HG03108 (cell line): ENCODE measurements around the gene NRG2.

ENCODE experiments used
- ATAC-seq: cut with Tn5 transposase; IDR thresholded peaks from one replicate; pipeline ENCODE4 v1.9.1; 2021; ENCODE audit warnings: moderate library complexity; ENCODE audit not compliant: unreplicated experiment

Gene NRG2

DNA sequence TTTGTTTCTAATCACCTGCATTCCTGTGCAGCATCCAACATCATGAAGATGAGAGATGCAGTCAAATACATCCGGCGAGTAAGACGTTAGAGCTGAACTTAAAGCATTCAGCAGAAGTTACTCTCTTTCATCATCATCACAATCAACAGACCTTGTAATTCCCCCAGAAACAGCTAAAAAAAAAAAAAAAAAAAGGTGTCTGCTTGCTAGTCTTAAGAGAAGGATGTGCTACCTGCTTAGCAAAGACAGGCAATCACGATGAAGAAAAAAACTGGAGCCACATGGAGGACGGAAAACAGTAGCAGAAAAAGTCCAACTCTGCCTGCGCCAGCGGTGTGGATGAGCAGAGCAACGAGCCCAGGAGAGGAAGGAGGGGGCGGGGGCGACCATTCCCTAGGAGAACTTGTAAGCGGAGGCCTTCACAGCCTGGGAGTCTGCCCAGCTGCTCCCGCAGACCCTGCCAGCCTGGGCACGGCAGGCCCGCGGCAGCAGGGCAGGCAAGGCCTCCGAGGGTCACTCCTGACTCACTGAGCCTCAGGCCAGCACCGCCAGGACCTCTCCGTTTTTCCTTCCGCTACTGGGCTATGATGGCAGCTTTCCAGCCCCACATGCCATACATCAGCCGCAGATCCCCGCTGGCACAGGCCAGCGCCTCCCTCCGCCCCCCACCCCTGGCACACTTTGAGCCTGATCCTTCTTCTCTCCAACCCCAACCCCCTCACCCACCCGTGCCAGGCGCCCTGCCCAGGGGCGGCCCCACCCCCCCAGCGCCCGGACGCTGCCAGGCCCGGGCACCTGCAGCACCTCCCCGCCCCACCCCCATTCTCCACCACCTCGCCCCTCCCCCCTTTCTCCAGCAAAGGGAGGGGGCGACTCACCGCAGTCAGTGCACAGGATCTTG, 1.4 kb downstream of the NRG2 start:
- no peak for ATAC-seq

DNA sequence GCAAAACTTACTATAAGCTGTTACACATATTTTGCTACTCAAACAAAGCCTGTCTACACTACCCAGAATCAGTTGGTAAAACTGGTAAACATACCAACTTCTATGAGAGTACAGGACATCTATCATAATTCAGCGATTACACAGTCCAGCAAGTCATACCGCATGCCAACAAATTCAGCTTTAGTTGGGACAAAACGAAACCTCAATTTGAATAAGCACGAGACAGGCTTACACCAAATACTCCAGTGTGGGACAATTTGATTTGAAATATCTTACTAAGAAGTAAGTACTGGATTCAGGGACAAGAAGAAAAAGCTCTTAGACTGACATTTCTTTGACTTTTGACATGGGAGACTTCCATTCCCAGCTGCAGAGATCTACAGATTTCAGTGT, 2.0 kb downstream of the NRG2 start:
- no peak for ATAC-seq

DNA sequence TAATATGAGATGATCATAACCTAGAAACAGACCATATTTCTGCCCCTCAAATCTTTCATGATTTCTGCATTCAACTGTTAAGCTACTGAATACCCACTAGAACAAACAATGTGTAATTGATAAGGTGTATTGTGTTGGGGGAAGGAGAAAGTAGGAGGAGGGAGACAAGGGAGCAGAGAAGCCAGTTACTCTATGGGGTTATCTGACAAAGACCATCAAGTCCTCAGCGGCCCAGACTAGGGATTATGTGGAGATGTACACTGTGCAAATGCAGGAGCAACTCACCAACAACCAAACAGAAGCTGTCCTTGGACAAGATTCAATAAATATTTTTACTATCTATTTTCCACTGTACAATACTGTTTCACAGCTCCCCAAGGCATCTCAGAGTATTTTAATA, 2.7 kb downstream of the NRG2 start:
- ATAC-seq: no peak

DNA sequence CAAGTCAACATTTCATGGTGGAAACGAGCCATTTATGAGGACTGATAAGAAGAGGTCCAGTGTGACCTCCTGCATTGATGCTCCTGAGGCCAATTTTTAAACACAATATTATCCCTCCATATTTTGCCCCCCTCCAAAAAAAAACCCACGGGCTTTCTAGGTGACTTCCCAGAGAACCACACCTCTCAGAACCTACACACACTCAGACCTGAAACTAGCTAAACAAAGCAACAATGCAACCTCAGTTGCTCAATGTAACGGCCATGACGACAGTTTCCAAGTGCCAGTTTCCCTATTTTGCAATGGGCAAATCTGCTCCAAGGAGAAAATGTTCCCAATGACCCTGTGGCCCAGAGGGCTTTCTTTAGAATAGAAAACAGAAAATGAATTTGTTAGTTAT, 3.5 kb downstream of the NRG2 start:
- ATAC-seq: no peak

DNA sequence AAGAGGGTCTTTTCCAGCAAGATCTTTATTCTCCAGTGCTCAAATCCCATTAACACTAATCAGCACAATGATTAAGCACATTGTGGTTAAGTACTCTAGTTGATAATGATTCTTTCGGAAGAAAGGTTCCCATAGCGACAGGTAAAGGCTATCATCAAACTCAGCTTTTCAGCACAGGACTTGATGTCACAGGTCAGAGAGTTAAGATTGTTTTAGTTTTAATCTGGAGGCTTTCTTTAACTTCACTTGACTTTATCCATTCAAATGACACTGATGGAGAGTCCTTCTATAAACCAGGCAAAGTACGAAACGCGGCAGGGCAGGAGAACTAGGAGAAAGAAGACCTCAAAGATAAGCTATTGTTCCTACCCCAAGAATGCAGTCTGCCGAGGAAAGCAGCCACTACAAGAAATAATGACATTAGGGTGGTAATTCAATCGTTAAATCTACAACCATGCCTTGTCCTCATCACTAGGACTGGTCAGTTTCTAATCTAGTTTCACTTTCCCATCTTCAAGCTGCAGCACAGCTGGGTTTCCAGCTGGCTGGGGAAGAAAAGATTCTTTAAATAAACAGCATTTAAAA, 4.6 kb downstream of the NRG2 start:
- no peak for ATAC-seq

DNA sequence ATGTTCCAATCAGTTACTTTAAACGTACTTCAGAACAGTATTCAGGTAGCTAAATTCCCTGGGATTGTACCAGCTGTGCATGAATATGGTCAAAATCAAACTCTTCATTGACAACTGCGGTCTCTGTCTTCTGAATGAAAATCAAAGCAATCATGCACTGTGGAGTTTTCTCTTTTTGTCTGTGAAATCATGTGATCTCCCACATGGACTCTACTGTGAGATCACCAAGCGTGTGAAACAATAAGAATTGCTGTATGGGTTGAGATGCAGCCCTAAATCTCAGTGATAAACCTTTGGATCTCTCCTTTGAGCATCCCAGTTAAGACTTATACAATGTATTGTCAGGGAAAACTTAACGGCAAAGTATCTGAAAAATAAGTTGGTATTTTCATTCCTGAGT, 6.1 kb downstream of the NRG2 start:
- ATAC-seq: no peak

DNA sequence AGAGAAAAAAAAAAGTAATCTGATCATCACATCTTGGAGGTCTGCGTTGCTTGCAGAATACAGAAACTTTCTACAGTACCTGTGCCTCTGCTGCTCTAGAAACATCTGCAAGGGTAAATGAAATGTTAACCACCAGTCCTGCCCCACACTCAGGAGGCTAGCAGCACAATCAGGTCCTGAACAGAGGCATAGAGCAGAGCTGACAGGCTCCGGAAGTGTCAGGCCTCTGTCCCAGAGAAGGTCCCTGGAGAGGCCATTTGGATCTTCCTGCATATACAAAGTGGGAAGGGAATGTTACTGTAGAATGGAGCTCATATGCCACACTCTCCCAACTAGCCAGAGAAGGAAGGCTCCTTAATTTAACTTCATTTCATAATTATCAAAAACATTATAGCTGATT, 7.2 kb downstream of the NRG2 start:
- ATAC-seq: no peak

DNA sequence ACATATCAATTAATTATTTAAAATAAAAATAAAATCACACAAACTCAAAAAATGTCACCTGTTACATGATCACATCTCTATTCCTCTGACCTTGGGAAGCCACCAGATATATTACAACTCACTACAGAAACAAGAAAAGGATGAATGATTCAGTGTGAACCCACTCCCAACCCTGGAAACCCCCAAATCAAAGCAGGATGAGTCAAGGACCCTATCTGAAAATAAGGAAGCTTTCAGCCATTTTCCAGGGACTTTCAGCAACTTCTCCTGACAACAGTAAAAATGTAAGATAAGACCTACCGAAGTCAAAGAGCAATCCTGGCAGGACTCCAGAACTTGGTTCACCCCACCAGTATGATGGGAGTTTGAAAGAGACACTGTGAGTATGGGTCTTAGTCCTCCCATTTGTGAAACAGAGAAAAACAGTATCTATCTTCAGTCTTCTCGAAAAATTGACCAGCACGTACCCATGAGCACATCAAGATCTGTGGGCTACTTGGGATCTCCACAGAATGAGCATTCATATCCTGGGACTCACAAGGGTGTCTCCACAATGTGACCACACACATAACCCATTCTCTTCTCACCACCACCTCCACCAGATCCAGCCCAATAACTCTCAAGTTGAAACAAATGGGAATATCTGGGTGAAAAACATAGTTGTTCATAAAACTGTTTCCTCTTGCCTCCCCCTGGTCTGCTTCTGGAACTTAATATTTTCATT, 9.9 kb downstream of the NRG2 start:
- ATAC-seq: no peak

DNA sequence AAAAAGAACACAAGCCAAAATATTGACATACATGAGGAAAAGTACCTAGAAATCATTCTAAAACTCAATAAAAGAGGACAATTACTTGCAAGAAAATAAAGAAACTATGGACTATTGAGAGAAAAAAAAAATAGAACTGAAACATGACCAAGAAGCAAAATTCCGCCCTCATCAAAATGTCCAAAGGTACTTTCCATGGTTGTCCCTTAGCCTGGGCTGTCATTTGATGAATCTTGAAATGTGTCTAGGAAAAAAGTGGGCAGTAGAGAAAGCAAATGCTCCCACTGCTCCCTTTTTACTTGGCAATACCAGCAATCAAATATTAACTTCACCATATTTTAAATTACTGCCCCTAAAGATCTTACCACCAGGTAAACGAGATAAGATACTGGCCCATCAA, 10.8 kb downstream of the NRG2 start:
- ATAC-seq: no peak

DNA sequence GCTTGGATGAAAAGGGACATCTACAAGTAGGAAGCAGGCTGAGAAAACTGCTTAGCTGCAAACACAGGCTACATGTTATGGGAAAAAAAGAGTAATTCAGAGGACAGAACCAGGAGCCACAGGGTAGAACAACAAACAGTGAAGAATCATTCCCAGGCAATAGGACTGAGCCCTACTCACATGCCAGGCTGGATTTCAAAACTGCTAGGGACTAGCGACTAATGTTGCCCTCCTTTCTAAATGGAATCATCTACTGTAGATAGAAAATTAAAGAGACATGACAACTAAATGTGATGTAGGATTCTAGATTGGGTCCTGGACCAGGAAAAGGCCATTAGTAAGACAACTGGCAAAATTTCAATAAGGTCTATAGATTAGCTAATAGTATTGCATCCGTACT, 15.3 kb downstream of the NRG2 start:
- ATAC-seq: no peak

DNA sequence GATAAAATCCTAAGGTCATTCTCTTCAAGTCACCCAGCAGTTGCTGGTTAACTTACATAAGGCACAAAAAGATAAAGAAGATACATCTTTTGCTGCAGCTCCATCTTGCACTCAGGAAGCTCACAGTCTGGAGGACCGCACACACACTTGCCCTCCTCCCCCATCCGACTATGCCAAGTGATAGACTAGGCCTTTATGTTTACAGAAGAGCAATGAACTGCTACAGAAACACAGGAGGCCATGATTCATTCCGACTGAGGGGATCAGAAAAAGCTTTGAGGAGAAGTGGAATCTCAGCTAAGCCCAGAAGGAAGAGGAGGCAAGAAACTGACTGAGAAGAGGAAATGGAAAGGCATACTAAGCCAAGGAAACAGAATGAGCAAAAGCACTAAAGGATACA, 17.4 kb downstream of the NRG2 start:
- ATAC-seq: no peak

DNA sequence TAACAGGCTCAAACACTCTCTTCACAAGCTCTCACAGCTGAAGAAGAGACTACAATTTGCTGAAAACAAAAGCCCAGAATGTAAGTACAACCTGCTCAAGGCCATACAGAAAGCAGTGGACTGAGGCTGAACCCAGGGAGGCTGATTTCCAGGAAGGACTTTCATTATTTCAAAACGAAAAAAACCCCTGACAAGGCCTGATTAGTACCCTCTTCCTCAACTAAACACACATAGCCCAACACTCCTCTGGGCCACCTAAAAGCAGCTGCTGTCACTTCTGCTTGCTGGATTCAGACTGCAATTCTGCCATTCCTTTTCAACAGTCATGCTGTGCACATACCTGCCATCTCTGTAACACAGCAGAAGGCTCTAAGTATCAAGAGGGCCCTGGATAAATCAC, 18.2 kb downstream of the NRG2 start:
- ATAC-seq: no peak

DNA sequence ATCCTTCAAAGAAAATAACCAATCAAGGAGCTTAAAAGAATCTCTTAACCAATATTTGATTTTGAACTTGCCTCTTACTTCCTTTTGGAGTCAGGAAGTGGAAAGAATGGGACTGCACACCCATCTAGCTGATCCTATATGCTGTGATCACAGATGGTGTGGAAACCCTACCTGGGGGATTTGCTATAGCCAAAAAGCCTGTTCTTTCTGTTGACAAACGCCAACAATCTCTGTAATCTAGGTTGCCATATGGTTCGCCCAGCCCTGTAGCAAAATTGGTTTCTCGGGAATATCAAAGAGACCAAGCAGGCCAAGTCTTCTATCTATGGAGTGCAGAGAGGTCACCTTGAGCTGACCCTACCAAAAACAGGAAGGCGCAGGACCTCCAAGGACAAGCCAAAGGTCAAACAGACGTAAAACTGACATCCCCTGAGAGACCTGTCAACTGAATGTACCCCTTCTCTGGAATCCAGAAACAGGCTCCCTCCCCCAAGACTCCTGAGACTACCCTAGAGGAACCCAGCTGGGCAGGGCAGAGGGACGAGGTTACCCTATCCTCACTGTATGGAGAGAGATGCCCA, 19.4 kb downstream of the NRG2 start:
- ATAC-seq: no peak

DNA sequence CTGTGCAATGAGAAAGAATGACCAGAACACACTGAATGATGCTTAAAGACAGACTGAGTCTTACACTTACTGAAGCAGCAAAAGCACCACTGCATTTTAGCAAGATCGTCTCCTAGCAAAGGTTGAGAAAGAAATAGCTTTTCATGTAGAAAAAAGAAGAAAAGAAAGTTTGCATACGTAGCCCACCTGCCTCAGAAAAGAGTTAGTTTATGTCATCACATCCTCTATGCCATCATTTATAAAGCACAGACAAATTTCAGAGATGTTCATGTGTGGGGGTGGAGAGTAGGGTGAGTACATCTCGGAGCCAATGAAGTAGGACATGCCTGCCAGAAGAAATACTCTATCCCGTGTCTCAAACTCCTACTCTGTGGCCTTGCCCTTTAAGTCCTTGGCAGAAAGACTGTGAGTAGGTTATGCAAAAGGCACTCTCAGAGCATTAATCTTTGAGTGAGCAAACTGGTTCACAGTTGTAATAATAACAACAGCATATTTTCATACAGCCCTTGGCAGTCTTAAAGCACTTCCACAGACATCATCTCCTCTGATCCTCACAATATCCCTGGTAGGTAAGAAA, 22.4 kb downstream of the NRG2 start:
- no peak for ATAC-seq

DNA sequence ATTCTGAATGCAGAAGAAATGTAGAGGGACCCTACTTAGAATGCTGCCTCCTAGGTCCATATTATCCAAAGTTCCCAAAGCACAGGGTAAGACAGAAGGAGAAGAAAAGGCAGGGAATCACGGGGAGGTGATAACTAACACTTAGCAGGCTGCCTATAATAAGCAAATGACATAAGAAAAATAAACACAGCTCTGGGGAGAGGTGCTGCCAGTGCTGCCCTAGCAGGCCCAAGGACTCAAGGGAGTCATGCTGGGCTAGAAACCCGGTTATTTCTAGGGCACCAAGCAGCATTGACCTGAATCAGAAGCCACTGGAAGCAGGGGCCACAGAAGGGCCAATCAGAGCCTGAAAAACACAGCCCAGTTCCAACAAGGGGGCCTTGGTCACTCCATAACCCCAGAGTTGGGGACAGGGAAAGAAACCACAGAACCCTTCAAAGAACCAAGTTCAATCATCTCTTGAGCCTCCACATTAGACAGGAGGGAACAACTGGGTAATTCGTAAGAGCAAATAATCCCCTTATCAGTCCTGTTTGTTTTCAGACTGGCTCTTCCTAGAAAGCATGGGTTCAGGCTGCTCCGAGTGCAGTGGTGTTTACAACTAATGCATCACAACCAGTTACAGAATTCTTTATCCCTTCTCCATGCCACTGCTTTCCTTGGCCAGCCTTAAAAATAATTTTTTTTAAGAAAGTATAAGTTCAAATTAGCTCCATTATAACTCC, 24.0 kb downstream of the NRG2 start:
- ATAC-seq: no peak

DNA sequence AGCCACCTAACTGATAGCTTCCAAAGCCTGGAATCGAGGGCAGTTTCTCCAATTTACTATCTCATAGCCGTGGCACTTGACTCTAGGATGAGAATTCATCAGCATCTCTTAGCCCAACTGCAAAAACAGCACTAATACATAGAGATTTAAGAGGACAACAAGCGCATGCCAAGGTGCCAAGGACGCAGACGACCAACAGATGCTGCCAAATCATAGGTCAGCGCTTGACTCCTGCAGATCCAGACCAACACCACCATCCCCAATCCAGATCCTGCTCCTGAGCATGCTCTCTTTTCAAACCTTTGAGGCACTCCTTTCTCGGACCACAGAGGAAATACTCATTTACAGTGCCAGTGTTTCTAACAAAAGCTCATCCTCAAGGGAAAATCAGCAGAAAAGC, 24.6 kb downstream of the NRG2 start:
- no peak for ATAC-seq

DNA sequence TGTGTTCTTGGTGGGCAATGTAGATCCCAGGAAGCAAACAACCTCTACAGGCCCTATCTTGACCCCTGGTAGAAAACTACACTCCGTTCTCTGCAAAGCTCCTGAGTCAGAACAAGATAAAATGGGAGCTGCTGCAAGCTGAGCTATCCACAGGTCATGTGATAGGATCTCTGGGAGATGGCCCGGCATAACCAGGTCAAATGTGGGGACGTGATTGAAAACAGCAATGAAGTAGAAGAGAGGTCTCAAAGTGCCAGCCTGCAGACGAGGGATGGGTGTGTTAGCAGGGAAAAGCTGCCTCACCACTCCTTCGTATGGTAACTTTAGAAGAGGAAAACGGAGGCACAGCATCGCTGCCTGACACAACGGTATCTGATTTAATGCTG, 25.0 kb downstream of the NRG2 start:
- no peak for ATAC-seq

DNA sequence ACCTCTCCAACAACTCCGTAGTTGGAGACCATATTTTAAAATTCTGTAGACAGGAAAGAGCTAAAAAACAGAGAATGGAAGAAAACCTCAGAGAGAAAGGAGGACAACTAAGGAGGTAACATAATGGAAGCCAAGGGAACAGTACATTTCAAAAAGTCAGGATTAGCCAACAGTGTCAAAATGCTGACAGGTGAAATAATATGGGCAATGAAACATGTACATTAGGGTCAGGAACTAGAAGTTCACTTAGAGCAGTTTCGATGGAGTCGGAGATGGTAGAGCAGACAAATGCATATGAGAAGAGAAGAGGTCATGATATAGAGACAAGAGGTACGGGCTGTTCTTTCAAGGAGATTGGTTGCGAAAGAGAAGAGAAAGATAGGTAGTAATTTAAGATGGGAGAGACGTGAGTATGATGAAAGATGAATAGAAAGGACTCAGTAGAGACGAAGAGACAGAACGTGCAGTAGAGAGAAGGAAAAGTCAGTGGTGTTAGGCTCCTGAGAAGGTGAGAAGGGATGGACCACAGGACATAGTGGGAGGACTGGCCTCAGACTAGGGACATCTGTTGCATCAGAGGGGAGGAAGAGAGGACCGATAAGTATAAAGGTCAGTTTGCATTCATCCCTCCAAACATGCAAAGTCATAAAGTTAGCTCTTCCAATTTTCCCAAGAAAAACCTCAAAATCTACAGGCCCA, 25.6 kb downstream of the NRG2 start:
- ATAC-seq: no peak

DNA sequence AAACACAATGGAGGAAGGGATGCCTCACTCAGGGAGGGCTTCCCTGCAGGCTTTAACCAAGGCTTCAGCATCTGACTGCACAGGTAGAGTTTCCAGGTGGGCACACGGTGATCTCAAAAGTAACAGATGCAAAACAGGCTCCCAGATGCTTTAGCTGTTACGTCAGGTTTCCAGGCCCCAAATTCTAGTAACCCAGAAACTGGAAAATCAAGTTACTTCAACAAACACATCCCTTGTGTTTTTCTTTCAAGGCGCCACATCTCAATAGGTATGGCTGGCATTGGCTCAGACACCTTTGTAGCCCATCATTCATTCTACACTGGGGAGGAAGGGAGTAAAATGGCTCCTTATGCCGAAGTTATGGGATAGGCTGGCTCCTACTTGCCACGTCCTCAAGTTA, 27.4 kb downstream of the NRG2 start:
- no peak for ATAC-seq

DNA sequence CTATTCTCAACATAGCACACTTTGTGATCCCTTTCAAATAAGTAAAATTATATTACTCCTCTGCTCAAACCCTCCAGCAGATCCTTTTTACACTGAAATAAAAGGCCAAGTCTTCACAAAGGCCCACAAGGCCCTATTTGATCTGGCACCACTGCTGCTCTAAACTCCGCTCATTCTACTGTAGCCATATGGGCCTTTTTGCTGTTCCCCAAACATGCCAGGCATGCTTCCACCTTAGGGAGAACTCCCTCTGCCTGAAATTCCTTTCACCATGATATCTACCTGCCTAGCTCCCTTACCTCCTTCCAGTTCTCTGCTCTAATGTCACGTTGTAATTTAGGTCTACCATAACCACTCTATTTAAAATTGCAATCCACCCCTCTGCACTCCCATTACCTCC, 28.3 kb downstream of the NRG2 start:
- no peak for ATAC-seq
